HEK293 (cell line): ENCODE measurements around the gene ANKRD35.

Source experiments
- ZNF560 ChIP-seq: fragments of 450-650 bp; formaldehyde crosslinking; IDR thresholded peaks from 2 replicates; pipeline ENCODE4 v1.5.1; 2017; ENCODE audit warnings: missing biosample characterization, missing genetic modification characterization, borderline replicate concordance
- ZNF629 ChIP-seq: fragments of 450-650 bp; formaldehyde crosslinking; IDR thresholded peaks from 2 replicates; pipeline ENCODE4 v1.5.1; 2017; ENCODE audit warnings: missing biosample characterization, missing genetic modification characterization
- TF ChIP-seq, protein P1 (sequence below): fragments of 450-650 bp; formaldehyde crosslinking; IDR thresholded peaks from 2 replicates; pipeline ENCODE4 v1.5.1; 2016; ENCODE audit warnings: missing biosample characterization, missing genetic modification characterization

- TF ChIP-seq ZNF629 (tag by site-specific recombination) (no peak), ZNF560 (tag by site-specific recombination) (no peak)
- TF ChIP-seq, protein P1, sequence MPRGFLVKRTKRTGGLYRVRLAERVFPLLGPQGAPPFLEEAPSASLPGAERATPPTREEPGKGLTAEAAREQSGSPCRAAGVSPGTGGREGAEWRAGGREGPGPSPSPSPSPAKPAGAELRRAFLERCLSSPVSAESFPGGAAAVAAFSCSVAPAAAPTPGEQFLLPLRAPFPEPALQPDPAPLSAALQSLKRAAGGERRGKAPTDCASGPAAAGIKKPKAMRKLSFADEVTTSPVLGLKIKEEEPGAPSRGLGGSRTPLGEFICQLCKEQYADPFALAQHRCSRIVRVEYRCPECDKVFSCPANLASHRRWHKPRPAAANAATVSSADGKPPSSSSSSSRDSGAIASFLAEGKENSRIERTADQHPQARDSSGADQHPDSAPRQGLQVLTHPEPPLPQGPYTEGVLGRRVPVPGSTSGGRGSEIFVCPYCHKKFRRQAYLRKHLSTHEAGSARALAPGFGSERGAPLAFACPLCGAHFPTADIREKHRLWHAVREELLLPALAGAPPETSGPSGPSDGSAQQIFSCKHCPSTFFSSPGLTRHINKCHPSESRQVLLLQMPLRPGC (tag by site-specific recombination): no peak
Measured at GRCh38 chr1:145828367-145829026, 57.2 kb downstream of the ANKRD35 start.
